ENCODE measurements around the gene PM20D1. TPM values are rescaled to one million over a fixed set of nuclear protein-coding genes. Genes with fewer than 3 reads are reported as not detected.

PM20D1 gene
- total and polyA plus RNA-seq, 10 of the 15 experiments (the other 5 are each of a cell fraction or from before 2014, with no cell fraction given), result not detected

DNA sequence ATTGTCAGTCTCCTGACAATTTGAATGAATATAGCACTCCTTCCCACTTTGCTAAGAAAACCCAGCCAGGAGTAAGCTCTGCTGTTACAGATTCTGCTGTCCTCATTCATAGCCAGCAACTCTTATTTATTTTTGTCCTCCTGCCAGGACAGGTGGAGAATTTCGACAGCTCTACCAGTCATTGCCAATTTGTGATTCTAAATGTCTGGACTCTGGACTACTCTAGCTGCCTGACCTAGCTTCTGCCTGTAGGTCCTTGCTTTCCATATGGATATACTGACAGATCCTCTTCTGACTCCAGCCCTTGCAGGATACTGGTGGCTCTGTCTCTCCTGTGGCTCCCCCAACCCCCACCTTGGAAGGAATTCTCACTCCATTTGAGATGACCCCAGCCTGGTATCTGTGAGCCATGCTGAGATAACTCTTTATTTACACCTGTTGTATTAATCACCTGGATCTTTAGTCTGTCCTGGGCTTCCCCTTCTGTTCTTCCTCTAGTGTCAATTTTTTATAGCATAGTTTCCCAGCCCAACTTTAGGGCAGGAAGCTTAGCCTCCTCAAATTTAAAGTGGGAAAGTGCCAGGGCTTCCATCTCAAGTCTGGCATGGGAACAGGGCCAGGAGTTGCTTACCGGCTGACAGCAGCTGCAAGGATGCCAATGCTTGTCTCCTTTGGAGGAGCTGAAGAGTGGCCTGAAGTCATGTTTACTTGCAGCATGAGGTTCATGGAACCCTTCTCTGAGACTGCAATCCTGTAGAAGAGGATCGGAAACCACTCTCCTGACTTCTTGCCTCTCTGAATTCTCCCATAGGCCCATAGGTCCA, 6.7 kb downstream of the PM20D1 start (continued):
- TF ChIP-seq ZNF207 (IDR thresholded peaks at IDR 0.05; ENCODE audit: borderline replicate concordance) (no peak), ESRRA (IDR thresholded peaks at IDR 0.05; ENCODE audit: low read length) (no peak)
- TF ChIP-seq, protein P1, sequence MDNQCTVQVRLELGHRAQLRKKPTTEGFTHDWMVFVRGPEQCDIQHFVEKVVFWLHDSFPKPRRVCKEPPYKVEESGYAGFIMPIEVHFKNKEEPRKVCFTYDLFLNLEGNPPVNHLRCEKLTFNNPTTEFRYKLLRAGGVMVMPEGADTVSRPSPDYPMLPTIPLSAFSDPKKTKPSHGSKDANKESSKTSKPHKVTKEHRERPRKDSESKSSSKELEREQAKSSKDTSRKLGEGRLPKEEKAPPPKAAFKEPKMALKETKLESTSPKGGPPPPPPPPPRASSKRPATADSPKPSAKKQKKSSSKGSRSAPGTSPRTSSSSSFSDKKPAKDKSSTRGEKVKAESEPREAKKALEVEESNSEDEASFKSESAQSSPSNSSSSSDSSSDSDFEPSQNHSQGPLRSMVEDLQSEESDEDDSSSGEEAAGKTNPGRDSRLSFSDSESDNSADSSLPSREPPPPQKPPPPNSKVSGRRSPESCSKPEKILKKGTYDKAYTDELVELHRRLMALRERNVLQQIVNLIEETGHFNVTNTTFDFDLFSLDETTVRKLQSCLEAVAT (IDR thresholded peaks at IDR 0.05), result no peak
- TF ChIP-seq, protein P2, sequence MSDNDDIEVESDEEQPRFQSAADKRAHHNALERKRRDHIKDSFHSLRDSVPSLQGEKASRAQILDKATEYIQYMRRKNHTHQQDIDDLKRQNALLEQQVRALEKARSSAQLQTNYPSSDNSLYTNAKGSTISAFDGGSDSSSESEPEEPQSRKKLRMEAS (IDR thresholded peaks at IDR 0.05; ENCODE audit: low read depth, low read length), result no peak
- TF ChIP-seq, protein P3, sequence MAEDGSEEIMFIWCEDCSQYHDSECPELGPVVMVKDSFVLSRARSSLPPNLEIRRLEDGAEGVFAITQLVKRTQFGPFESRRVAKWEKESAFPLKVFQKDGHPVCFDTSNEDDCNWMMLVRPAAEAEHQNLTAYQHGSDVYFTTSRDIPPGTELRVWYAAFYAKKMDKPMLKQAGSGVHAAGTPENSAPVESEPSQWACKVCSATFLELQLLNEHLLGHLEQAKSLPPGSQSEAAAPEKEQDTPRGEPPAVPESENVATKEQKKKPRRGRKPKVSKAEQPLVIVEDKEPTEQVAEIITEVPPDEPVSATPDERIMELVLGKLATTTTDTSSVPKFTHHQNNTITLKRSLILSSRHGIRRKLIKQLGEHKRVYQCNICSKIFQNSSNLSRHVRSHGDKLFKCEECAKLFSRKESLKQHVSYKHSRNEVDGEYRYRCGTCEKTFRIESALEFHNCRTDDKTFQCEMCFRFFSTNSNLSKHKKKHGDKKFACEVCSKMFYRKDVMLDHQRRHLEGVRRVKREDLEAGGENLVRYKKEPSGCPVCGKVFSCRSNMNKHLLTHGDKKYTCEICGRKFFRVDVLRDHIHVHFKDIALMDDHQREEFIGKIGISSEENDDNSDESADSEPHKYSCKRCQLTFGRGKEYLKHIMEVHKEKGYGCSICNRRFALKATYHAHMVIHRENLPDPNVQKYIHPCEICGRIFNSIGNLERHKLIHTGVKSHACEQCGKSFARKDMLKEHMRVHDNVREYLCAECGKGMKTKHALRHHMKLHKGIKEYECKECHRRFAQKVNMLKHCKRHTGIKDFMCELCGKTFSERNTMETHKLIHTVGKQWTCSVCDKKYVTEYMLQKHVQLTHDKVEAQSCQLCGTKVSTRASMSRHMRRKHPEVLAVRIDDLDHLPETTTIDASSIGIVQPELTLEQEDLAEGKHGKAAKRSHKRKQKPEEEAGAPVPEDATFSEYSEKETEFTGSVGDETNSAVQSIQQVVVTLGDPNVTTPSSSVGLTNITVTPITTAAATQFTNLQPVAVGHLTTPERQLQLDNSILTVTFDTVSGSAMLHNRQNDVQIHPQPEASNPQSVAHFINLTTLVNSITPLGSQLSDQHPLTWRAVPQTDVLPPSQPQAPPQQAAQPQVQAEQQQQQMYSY (CRISPR knock-in tag; IDR thresholded peaks at IDR 0.05), result no peak

DNA sequence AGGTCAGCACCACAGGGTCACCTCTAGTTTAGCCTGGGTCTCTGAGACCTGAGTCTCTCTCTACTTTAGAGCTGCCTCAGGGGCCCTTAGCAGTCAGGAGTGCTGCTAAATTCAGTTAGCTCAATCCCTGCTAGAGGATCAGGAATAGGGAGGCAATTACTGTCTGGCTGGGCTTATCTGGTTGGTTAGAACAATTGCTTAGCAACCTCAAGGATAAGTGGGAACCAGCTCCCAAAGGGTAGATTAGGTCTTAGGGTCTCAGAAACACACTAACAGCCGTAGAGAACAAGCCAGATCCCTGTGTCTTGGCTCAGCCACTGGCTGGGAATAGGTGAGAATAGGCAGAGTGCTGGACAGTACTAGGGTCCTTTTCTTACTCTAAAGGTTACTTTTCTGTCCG, 7.7 kb downstream of the PM20D1 start:
- Histone ChIP-seq H3K79me2 (ENCODE audit: control insufficient read depth, insufficient read depth, low read length) (no peaks in the 10 kb centered on the region), H3K9me3 (replicated peaks; ENCODE audit: control insufficient read depth, insufficient read depth, low read length) (no peaks in the 10 kb centered on the region), H3K36me3 (ENCODE audit: control insufficient read depth in 2 of 2, insufficient read depth in 2 of 2, low read length in 1 of 2) (no peaks in the 10 kb centered on the region), H4K20me1 (ENCODE audit: control insufficient read depth, insufficient read depth) (no peaks in the 10 kb centered on the region), H2AFZ (ENCODE audit: control insufficient read depth, low read depth, low read length) (no peak overlapping the region), H3K27ac (ENCODE audit: control insufficient read depth, insufficient read depth) (no peak overlapping the region), H3K4me3 (no peak overlapping the region), H3K9ac (ENCODE audit: control insufficient read depth, insufficient read depth, low read length) (no peak overlapping the region), H3K4me2 (ENCODE audit: control insufficient read depth, insufficient read depth) (no peak overlapping the region), H3K4me1 (ENCODE audit: control insufficient read depth, insufficient read depth, low read length) (no peaks in the 10 kb centered on the region), H3K27me3 (replicated peaks in 1 of 2; ENCODE audit: control insufficient read depth in 2 of 2, insufficient read depth in 2 of 2, low read length in 1 of 2) (no peaks in the 10 kb centered on the region; a peak in 1 of 4 replicates)
- ATAC-seq, result no peak
- WGBS (ENCODE audit: insufficient coverage, insufficient replicate concordance, low lambda C conversion rate, missing lambda C conversion rate), result 47% methylated on average over 2 of the region's 2 CpGs
- in situ Hi-C loops (cut with MboI), result no loop called here
- intact Hi-C loops (cut with micrococcal nuclease; ENCODE audit: unreplicated experiment), result no loop called here
- no peak for FAIRE-seq
- ChIA-PET POLR2A (no interaction called here), CTCF (no interaction called here), SMC1A (ENCODE audit: uncharacterized antibody, unreplicated experiment) (no interaction called here), RAD21 (ENCODE audit: unreplicated experiment) (no interaction called here)
- BruUV-seq (replicated peaks), result no TSS peak
- no peak for DNase-seq (ENCODE audit: low read depth, low spot score)
- TF ChIP-seq EED (IDR thresholded peaks at IDR 0.05; ENCODE audit: low read depth) (no peak), ZNF207 (IDR thresholded peaks at IDR 0.05; ENCODE audit: borderline replicate concordance) (no peak), ZZZ3 (IDR thresholded peaks at IDR 0.05; ENCODE audit: control insufficient read depth, insufficient read length, low read depth) (no peak), RELA (IDR thresholded peaks at IDR 0.05; ENCODE audit: borderline replicate concordance, partially characterized antibody) (no peak), KDM1A (IDR thresholded peaks at IDR 0.05; ENCODE audit: borderline replicate concordance) (no peak), RFX5 (IDR thresholded peaks at IDR 0.05; ENCODE audit: low read depth, low read length) (no peak), SMARCA5 (IDR thresholded peaks at IDR 0.05) (no peak)
- TF ChIP-seq, protein P4, sequence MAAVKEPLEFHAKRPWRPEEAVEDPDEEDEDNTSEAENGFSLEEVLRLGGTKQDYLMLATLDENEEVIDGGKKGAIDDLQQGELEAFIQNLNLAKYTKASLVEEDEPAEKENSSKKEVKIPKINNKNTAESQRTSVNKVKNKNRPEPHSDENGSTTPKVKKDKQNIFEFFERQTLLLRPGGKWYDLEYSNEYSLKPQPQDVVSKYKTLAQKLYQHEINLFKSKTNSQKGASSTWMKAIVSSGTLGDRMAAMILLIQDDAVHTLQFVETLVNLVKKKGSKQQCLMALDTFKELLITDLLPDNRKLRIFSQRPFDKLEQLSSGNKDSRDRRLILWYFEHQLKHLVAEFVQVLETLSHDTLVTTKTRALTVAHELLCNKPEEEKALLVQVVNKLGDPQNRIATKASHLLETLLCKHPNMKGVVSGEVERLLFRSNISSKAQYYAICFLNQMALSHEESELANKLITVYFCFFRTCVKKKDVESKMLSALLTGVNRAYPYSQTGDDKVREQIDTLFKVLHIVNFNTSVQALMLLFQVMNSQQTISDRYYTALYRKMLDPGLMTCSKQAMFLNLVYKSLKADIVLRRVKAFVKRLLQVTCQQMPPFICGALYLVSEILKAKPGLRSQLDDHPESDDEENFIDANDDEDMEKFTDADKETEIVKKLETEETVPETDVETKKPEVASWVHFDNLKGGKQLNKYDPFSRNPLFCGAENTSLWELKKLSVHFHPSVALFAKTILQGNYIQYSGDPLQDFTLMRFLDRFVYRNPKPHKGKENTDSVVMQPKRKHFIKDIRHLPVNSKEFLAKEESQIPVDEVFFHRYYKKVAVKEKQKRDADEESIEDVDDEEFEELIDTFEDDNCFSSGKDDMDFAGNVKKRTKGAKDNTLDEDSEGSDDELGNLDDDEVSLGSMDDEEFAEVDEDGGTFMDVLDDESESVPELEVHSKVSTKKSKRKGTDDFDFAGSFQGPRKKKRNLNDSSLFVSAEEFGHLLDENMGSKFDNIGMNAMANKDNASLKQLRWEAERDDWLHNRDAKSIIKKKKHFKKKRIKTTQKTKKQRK (IDR thresholded peaks at IDR 0.05; ENCODE audit: low read depth, low read length), result no peak
